Right lobe of liver (tissue), 6 donors: ENCODE results near the gene ICA1. TPM values are rescaled to one million over a fixed set of nuclear protein-coding genes. Genes with fewer than 3 reads are reported as not detected.
"Not testable (repeated sequence)": the region's sequence is repeated elsewhere in the genome, so short reads cannot be mapped to it uniquely, and the experiment has no call there.

Source experiments
- ATAC-seq, 4 donors: fragments of 200-7000 bp; cut with Tn5 transposase; one replicate each; pipeline ENCODE4 v1.9.1; 2020; ENCODE audit warnings: mild to moderate bottlenecking in 4 of 4, moderate library complexity in 4 of 4
- DNase-seq, 3 donors: peaks; one replicate each; pipeline ENCODE4 v3.0.0-alpha.2; 2020
- H3K27ac ChIP-seq, 3 donors: fragments of 200-600 bp; one replicate each; pipeline ENCODE4 v1.8.0; 2022
- H3K27me3 ChIP-seq, 2 donors: fragments of 200-600 bp; one replicate each; pipeline ENCODE4 v1.8.0; 2022
- H3K36me3 ChIP-seq, 4 donors: fragments of 200-600 bp; sonication (generic) in 1 of 4; one replicate each; pipeline versions ENCODE4 v1.5.1 to v1.8.0; 2017 to 2022; ENCODE audit warnings: control low read depth in 1 of 4
- H3K4me1 ChIP-seq, 4 donors: fragments of 200-600 bp; sonication (generic) in 1 of 4; one replicate each; pipeline versions ENCODE4 v1.5.1 to v1.8.0; 2017 to 2022; ENCODE audit warnings: control low read depth in 1 of 4
- H3K4me3 ChIP-seq, 3 donors: fragments of 200-600 bp; one replicate each; pipeline ENCODE4 v1.8.0; 2022
- H3K9me3 ChIP-seq, 4 donors: fragments of 200-600 bp; sonication (generic) in 1 of 4; one replicate each; pipeline versions ENCODE4 v1.5.1 to v1.8.0; 2017 to 2022; ENCODE audit warnings: control low read depth in 1 of 4
- POLR2A ChIP-seq: fragments of 450-650 bp; IDR thresholded peaks from one replicate; pipeline ENCODE4 v1.6.1; 2017; ENCODE audit warnings: antibody characterized with exemption, mild to moderate bottlenecking
- WGBS: methylation state at CpG from one replicate; pipeline ENCODE4 v1.1.6; 2018; ENCODE audit warnings: low coverage, low lambda C conversion rate; ENCODE audit not compliant: insufficient coverage; ENCODE audit errors: missing lambda C conversion rate; 5-methylcytosine and 5-hydroxymethylcytosine counted together
- intact Hi-C, 2 donors: fragments of 100-400 bp; cut with DNase I; formaldehyde crosslinking; loops; one replicate each; pipeline versions ENCODE4 v1.11.2 to v1.14.1; 2022
- total RNA-seq, 6 experiments: library from RNA; depleted of rRNA in 2 of 6; stranded (reverse); fragments of >200 nt in 2 of 6; fragmentation: NEBNext Ultra II Directional in 3 of 6; extraction: Animal tissue kit (Norgen Biotek cat#: 25700) in 3 of 6; gene quantifications; one replicate each; pipeline versions ENCODE4 v1.1.0 to v1.2.4, GENCODE V29; 2016 to 2023
- TF ChIP-seq, protein P1 (sequence below), 4 donors: fragments of 200-600 bp in 3 of 4; fragments of 450-650 bp in 1 of 4; IDR thresholded peaks; one replicate each; pipeline versions ENCODE4 v1.5.1 to v1.8.0; 2016 to 2022; ENCODE audit warnings: antibody characterized with exemption in 4 of 4, mild to moderate bottlenecking in 2 of 4
- donor health status: DM: no; HTN: yes; CAD: no.
- donor health status: DM: no; HTN: no; CAD: no.
- donor health status: DM: no; HTN: no; CAD: no.
- donor health status: DM: no; HTN: yes; CAD: no.
- donor health status: DM: no; HTN: yes; CAD: no.

Gene ICA1
- total RNA-seq, 6 experiments from 2014 or later = 0.95 to 15.0 (median 7.3) TPM

DNA sequence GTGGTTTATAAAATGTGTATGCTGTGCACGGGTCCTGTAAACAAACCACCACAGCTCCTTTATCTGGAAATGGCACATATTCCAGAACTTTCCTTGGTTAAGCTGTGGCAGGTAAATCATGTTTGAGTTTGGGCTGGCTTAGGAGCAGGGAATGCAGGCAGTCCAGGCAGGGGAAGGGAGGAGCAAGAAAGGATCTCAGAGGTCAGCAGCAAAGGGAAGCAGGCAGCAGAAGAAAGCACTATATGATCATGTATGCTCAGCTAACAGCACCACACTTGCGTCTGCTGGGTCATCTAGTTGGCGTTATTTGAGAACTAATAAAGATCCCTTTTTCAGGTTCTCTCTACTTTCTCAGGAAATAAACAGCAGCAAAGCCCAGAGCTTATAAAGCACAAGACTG is 7.8 kb downstream of the ICA1 start:
- peak in 1 of 4 donors; percentile 47 for ATAC-seq
- H3K27ac ChIP-seq = no peak overlapping the region
- no peaks in the 10 kb centered on the region for H3K36me3 ChIP-seq

DNA sequence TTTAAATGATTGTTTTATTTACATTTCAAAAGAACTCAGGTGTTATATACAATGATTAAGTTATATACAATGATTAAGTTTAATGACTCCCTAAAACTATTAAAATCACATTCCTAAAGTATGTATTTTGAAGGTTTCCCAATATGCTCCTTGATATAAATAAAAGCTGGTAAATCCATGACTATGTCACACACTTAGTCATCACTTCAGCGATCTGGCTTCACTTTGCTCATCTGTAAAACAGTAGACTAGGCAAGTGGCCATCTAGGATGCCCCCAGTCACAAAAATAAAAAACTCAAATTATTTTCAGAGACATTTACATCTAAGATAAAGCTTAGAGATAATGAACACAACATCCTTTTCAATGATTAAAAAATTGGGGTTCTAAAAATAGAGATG is 10.8 kb downstream of the ICA1 start:
- DNase-seq (no peak), ATAC-seq (no peak)
- Histone ChIP-seq H3K36me3 (no peaks in the 10 kb centered on the region), H3K9me3 (no peaks in the 10 kb centered on the region), H3K4me1 (peaks cover 0 to 3% (median 0%) of the 10 kb centered on the region in 4 donors), H3K27me3 (no peaks in the 10 kb centered on the region), H3K27ac (no peak overlapping the region), H3K4me3 (no peak overlapping the region)
- TF ChIP-seq, protein P1, sequence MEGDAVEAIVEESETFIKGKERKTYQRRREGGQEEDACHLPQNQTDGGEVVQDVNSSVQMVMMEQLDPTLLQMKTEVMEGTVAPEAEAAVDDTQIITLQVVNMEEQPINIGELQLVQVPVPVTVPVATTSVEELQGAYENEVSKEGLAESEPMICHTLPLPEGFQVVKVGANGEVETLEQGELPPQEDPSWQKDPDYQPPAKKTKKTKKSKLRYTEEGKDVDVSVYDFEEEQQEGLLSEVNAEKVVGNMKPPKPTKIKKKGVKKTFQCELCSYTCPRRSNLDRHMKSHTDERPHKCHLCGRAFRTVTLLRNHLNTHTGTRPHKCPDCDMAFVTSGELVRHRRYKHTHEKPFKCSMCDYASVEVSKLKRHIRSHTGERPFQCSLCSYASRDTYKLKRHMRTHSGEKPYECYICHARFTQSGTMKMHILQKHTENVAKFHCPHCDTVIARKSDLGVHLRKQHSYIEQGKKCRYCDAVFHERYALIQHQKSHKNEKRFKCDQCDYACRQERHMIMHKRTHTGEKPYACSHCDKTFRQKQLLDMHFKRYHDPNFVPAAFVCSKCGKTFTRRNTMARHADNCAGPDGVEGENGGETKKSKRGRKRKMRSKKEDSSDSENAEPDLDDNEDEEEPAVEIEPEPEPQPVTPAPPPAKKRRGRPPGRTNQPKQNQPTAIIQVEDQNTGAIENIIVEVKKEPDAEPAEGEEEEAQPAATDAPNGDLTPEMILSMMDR (IDR thresholded peaks at IDR 0.05) = no peak
- TF ChIP-seq POLR2A = no peak
- WGBS = 60% methylated on average over 1 of the region's 1 CpG
- intact Hi-C loops = no loop called here

More for the DNA sequence above, 7.8 kb downstream of the ICA1 start:
- intact Hi-C loops = no loop called here
- Histone ChIP-seq H3K27me3 (no peaks in the 10 kb centered on the region), H3K4me3 (no peak overlapping the region), H3K9me3 (no peaks in the 10 kb centered on the region), H3K4me1 (peaks cover 0 to 3% (median 0%) of the 10 kb centered on the region in 4 donors)
- DNase-seq = no peak
- 65% methylated on average over 3 of the region's 3 CpGs for WGBS
- TF ChIP-seq, protein P1 (IDR thresholded peaks at IDR 0.05) = no peak
- TF ChIP-seq POLR2A = no peak

DNA sequence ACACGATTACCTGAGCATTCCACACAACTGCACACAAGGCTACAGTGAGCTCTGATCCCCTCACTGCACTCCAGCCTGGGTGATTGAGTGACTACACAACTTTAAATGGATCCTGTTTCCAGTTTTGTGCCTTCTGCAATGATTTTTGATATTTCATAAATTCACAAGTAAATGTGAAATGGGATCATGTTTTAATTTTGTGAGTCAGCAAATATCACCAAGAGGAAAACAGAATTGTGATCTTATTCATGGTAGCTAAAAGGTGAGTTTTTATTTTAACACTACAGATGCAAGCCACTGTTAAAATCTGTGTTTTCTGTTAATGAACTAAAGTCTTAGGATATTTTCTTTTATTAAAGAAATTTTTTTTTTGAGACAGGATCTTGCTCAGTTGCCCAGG is 11.4 kb downstream of the ICA1 start:
- Histone ChIP-seq H3K27ac (no peak overlapping the region), H3K4me1 (peaks cover 0 to 3% (median 0%) of the 10 kb centered on the region in 4 donors), H3K4me3 (no peak overlapping the region), H3K9me3 (no peaks in the 10 kb centered on the region), H3K36me3 (no peaks in the 10 kb centered on the region), H3K27me3 (no peaks in the 10 kb centered on the region)
- WGBS = 80% methylated on average over 1 of the region's 1 CpG
- intact Hi-C loops = no loop called here
- ATAC-seq (no peak), DNase-seq (no peak)
- no peak for TF ChIP-seq POLR2A
- TF ChIP-seq, protein P1 (IDR thresholded peaks at IDR 0.05) = no peak

DNA sequence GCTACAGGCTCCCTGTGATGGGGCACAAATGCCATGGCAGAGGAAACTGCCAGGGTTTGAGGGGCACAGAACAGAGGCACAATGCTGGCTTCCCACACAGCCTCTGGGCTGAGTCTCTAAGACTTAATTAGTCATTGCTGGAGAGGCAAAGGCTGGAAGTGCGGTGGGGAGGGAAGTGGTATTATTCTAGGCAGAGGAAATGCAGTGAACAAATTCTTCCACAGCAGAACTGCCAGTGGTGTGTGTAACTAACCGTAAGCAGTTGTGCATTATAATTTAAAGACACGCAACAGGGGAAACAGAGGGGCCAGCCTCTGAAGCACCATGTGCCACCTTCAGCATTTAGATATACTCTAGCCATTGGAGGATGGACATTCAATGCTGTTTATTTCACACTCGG is 12.8 kb downstream of the ICA1 start:
- intact Hi-C loops = no loop called here
- Histone ChIP-seq H3K27ac (no peak overlapping the region), H3K9me3 (no peaks in the 10 kb centered on the region), H3K27me3 (no peaks in the 10 kb centered on the region), H3K4me1 (peaks cover 0 to 3% (median 0%) of the 10 kb centered on the region in 4 donors), H3K4me3 (no peak overlapping the region), H3K36me3 (no peaks in the 10 kb centered on the region)
- DNase-seq (no peak), ATAC-seq (no peak)
- TF ChIP-seq POLR2A = no peak
- TF ChIP-seq, protein P1 (IDR thresholded peaks at IDR 0.05) = no peak
- WGBS = 83% methylated on average over 3 of the region's 4 CpGs

DNA sequence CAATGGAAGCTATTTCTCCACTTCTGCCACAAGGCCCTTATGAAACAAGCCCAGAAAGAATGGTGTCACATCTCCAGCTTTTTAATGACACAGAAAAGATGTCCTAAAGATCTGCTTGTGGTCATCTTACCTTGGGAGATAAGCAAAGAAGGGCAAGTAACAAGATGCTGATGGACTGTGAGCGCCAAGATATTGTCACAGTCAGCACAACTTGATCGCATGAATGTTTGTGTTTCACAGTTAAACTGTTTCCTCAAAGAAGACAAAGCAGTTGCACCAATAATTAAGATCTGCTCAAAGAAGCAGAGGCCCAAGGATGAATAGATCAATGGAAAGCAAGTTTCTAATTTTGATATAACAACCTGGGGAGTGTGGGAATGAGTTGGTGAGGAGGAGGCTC is 15.9 kb downstream of the ICA1 start:
- intact Hi-C loops = no loop called here
- ATAC-seq = no peak
- DNase-seq = no peak
- Histone ChIP-seq H3K27me3 (no peaks in the 10 kb centered on the region), H3K27ac (no peak overlapping the region), H3K9me3 (no peaks in the 10 kb centered on the region), H3K4me3 (no peak overlapping the region), H3K4me1 (no peaks in the 10 kb centered on the region), H3K36me3 (no peaks in the 10 kb centered on the region)
- 80% methylated on average over 2 of the region's 2 CpGs for WGBS
- no peak for TF ChIP-seq POLR2A
- TF ChIP-seq, protein P1 (IDR thresholded peaks at IDR 0.05) = no peak

DNA sequence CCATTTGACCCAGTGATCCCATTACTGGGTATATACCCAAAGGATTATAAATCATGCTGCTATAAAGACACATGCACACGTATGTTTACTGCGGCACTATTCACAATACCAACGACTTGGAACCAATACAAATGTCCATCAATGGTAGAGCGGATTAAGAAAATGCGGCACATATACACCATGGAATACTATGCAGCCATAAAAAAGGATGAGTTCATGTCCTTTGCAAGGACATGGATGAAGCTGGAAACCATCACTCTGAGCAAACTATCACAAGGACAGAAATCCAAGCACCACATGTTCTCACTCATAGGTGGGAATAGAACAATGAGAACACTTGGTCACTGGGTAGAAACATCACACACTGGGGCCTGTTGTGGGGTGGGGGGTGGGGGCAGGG is 16.9 kb downstream of the ICA1 start:
- DNase-seq, intact Hi-C loops, H3K9me3 ChIP-seq, H3K27ac ChIP-seq, H3K27me3 ChIP-seq, H3K36me3 ChIP-seq, H3K4me3 ChIP-seq, H3K4me1 ChIP-seq, ATAC-seq: not testable (repeated sequence)
- 91% methylated on average over 5 of the region's 5 CpGs for WGBS

DNA sequence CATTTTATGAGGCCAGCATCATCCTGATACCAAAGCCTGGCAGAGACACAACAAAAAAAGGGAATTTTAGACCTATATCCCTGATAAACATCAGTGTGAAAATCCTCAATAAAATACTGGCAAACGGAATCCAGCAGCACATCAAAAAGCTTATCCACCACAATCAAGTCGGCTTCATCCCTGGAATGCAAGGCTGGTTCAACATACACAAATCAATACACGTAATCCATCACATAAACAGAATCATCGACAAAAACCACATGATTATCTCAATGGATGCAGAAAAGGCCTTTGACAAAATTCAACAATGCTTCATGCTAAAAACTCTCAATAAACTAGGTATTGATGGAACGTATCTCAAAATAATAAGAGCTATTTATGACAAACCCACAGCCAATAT is 18.9 kb downstream of the ICA1 start:
- H3K4me1 ChIP-seq = peaks cover 0 to 12% (median 0%) of the 10 kb centered on the region in 4 donors
- ATAC-seq, H3K27me3 ChIP-seq, H3K36me3 ChIP-seq, intact Hi-C loops, DNase-seq, H3K27ac ChIP-seq, H3K9me3 ChIP-seq, H3K4me3 ChIP-seq: not testable (repeated sequence)
- 73% methylated on average over 5 of the region's 5 CpGs for WGBS
